Gastrocnemius medialis (tissue), 4 donors: ENCODE results near the gene SYCN.
"Not testable (repeated sequence)": the region's sequence is repeated elsewhere in the genome, so short reads cannot be mapped to it uniquely, and the experiment has no call there.

Experiments
- POLR2A ChIP-seq, 2 donors: fragments of 450-650 bp; IDR thresholded peaks; one replicate each; pipeline ENCODE4 v1.6.1; 2017; ENCODE audit warnings: antibody characterized with exemption in 2 of 2, mild to moderate bottlenecking in 2 of 2, moderate library complexity in 2 of 2
- TF ChIP-seq, protein P1 (sequence below), 5 experiments: fragments of 450-650 bp in 3 of 5; fragments of 200-600 bp in 2 of 5; sonication (generic) in 2 of 5; IDR thresholded peaks in 4 of 5; conservative IDR thresholded peaks in 1 of 5; 1 replicate in 4 of 5; 2 replicates in 1 of 5; pipeline ENCODE4 v1.5.1; 2016 to 2019; ENCODE audit warnings: antibody characterized with exemption in 5 of 5, mild to moderate bottlenecking in 3 of 5, moderate library complexity in 3 of 5

DNA sequence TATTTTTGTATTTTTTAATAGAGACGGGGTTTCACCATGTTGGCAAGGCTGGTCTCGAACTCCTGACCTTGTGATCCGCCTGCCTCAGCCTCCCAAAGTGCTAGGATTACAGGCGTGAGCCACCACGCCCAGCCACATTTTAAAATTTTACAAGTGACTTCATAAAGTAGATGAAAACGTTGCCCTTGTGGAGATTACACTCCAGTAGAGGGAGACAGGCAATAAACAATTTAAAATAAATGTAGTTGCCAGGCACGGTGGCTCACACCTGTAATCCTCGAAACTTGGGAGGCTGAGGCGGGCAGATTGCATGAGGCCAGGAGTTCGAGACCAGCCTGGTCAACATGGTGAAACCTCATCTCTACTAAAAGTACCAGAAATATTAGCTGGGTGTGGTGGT lies 15.0 kb upstream of the SYCN start:
- TF ChIP-seq, protein P1, sequence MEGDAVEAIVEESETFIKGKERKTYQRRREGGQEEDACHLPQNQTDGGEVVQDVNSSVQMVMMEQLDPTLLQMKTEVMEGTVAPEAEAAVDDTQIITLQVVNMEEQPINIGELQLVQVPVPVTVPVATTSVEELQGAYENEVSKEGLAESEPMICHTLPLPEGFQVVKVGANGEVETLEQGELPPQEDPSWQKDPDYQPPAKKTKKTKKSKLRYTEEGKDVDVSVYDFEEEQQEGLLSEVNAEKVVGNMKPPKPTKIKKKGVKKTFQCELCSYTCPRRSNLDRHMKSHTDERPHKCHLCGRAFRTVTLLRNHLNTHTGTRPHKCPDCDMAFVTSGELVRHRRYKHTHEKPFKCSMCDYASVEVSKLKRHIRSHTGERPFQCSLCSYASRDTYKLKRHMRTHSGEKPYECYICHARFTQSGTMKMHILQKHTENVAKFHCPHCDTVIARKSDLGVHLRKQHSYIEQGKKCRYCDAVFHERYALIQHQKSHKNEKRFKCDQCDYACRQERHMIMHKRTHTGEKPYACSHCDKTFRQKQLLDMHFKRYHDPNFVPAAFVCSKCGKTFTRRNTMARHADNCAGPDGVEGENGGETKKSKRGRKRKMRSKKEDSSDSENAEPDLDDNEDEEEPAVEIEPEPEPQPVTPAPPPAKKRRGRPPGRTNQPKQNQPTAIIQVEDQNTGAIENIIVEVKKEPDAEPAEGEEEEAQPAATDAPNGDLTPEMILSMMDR (IDR thresholded peaks at IDR 0.05 in 4 of 5, conservative IDR thresholded peaks at IDR 0.05 in 1 of 5): not testable (repeated sequence)
- not testable (repeated sequence) for TF ChIP-seq POLR2A (IDR thresholded peaks at IDR 0.05)
